GM12878 (cell line): ENCODE measurements around the gene CHN2.

Experiments used
- ATF7 ChIP-seq: fragments of 450-650 bp; IDR thresholded peaks from 2 replicates; pipeline ENCODE4 v1.6.1; 2016; ENCODE audit warnings: low read depth, mild to moderate bottlenecking
- JUND ChIP-seq: IDR thresholded peaks from 2 replicates; pipeline ENCODE4 v1.6.1; 2012; ENCODE audit warnings: low read depth, mild to moderate bottlenecking, low read length, improper control_type of control experiment, moderate library complexity
- KDM1A ChIP-seq: fragments of 200-600 bp; sonication (generic); IDR thresholded peaks from 2 replicates; pipeline ENCODE4 v1.6.1; 2016; ENCODE audit warnings: borderline replicate concordance
- MYC ChIP-seq: IDR thresholded peaks from 2 replicates; pipeline ENCODE4 v1.6.1; 2011; ENCODE audit warnings: mild to moderate bottlenecking, low read length, moderate library complexity, inconsistent platforms; ENCODE audit not compliant: insufficient read depth, insufficient replicate concordance, insufficient read length, severe bottlenecking
- POLR2A ChIP-seq: IDR thresholded peaks from 2 replicates; pipeline ENCODE4 v1.6.1; 2011; ENCODE audit warnings: low read depth, mild to moderate bottlenecking, low read length
- RFX5 ChIP-seq: IDR thresholded peaks from 2 replicates; pipeline ENCODE4 v1.6.1; 2011; ENCODE audit warnings: low read depth, low read length, improper control_type of control experiment
- SIN3A ChIP-seq: IDR thresholded peaks from 2 replicates; pipeline ENCODE4 v1.6.1; 2012; ENCODE audit warnings: low read depth, low read length, improper control_type of control experiment
- SMARCA5 ChIP-seq: fragments of 450-650 bp; IDR thresholded peaks from 2 replicates; pipeline ENCODE4 v1.6.1; 2017; ENCODE audit warnings: mild to moderate bottlenecking
- TF ChIP-seq, protein P1 (sequence below), 3 experiments: IDR thresholded peaks in 2 of 3; conservative IDR thresholded peaks in 1 of 3; 2 replicates each; pipeline ENCODE4 v1.5.1; 2011; ENCODE audit warnings: low read depth in 3 of 3, low read length in 3 of 3, mild to moderate bottlenecking in 3 of 3, control low read depth in 2 of 3, moderate library complexity in 2 of 3, inconsistent platforms in 1 of 3, mixed read lengths in 1 of 3; ENCODE audit not compliant: control insufficient read depth in 2 of 3, insufficient read depth in 1 of 3; ENCODE audit errors: extremely low read depth in 1 of 3
- TF ChIP-seq, protein P2 (sequence below): IDR thresholded peaks from 2 replicates; pipeline ENCODE4 v1.6.1; 2012; ENCODE audit warnings: low read length, inconsistent platforms

DNA sequence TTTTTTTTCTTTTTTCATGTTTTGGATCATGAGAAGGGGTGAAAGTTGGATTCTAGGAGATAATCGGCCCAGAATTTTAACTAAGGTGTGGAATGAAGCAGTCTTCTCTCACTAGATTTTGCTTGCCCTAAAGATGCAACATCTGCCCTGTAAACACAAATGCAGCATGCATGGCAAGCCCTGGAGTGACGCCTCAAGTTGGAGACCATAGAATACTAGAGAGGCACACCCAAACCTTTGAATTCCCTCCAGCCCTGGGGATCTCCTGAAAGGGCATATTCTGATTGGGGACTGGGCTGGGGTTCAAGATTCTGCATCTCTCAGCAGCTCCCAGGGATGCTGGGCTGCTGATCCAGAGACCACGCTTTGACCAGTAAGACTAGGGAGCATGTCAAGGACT is 241.3 kb downstream of the CHN2 start:
- TF ChIP-seq RFX5 (no peak), SMARCA5 (no peak), KDM1A (no peak), JUND (no peak), POLR2A (no peak), ATF7 (no peak), SIN3A (no peak), MYC (no peak)
- TF ChIP-seq, protein P1, sequence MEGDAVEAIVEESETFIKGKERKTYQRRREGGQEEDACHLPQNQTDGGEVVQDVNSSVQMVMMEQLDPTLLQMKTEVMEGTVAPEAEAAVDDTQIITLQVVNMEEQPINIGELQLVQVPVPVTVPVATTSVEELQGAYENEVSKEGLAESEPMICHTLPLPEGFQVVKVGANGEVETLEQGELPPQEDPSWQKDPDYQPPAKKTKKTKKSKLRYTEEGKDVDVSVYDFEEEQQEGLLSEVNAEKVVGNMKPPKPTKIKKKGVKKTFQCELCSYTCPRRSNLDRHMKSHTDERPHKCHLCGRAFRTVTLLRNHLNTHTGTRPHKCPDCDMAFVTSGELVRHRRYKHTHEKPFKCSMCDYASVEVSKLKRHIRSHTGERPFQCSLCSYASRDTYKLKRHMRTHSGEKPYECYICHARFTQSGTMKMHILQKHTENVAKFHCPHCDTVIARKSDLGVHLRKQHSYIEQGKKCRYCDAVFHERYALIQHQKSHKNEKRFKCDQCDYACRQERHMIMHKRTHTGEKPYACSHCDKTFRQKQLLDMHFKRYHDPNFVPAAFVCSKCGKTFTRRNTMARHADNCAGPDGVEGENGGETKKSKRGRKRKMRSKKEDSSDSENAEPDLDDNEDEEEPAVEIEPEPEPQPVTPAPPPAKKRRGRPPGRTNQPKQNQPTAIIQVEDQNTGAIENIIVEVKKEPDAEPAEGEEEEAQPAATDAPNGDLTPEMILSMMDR (IDR thresholded peaks at IDR 0.05 in 2 of 3, conservative IDR thresholded peaks at IDR 0.05 in 1 of 3; ENCODE audit: control insufficient read depth in 2 of 3, extremely low read depth in 1 of 3, insufficient read depth in 1 of 3, low read depth in 3 of 3, low read length in 3 of 3): no peak
- TF ChIP-seq, protein P2, sequence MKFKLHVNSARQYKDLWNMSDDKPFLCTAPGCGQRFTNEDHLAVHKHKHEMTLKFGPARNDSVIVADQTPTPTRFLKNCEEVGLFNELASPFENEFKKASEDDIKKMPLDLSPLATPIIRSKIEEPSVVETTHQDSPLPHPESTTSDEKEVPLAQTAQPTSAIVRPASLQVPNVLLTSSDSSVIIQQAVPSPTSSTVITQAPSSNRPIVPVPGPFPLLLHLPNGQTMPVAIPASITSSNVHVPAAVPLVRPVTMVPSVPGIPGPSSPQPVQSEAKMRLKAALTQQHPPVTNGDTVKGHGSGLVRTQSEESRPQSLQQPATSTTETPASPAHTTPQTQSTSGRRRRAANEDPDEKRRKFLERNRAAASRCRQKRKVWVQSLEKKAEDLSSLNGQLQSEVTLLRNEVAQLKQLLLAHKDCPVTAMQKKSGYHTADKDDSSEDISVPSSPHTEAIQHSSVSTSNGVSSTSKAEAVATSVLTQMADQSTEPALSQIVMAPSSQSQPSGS: no peak
